Measurements from ENCODE around the gene CRYBG1.
"Not testable (repeated sequence)": the region's sequence is repeated elsewhere in the genome, so short reads cannot be mapped to it uniquely, and the experiment has no call there.

The CRYBG1 gene

DNA sequence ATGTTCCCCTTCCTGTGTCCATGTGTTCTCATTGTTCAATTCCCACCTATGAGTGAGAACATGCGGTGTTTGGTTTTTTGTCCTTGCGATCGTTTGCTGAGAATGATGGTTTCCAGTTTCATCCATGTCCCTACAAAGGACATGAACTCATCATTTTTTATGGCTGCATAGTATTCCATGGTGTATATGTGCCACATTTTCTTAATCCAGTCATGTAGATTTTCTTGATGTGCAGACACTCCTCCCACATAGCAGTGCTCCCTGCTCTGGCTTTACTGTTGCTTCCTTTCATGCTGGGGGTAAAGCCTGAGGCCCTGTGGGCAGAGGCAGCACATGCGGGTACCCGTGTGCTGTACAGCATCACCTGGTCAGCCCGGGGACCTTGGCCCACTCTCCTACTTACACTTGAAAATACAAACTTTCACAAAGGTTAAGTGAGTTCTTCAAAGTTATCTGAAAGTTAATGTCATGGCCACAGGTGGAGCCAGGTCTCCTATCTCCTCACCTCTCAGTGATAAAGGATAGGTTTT is 188.5 kb downstream of the CRYBG1 start:
- DNase-seq (ENCODE audit: low read depth) = not testable (repeated sequence)

DNA sequence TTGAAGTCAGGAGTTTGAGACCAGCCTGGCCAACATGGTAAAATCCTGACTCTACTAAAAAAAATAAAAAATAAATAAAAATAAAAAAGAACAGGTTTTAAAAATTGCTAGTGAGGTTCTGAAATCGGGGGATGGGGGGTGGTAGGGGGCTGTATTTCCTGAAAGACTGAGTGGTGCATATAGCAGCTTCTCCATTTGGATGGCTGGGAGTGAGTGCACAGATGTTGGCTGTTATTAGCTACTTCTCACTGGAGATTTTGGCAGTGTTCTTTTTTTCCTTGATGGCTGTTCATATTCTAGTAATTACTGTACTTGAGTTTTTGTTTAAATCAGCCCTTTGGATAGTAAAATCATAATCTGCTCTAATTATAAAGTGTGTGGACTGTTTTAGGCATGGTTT is 189.0 kb downstream of the CRYBG1 start:
- no peak for DNase-seq (ENCODE audit: low read depth)

DNA sequence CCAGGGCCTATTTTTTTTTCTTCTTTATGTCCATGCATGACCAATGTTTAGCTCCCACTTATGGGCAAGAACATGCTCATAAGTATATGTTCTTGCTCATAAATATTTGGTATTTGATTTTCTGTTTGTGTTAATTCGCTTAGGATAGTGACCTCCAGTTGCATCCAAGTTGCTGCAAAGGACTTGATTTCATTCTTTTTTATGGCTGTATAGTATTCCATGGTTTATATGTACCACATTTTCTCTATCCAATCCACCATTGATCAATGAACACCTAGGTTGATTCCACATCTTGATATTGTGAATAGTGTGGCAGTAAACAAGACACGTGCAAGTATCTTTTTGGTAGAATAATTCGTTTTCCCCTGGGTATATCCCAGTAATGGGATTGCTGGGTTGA is 190.6 kb downstream of the CRYBG1 start:
- no peak for DNase-seq (ENCODE audit: low read depth)

DNA sequence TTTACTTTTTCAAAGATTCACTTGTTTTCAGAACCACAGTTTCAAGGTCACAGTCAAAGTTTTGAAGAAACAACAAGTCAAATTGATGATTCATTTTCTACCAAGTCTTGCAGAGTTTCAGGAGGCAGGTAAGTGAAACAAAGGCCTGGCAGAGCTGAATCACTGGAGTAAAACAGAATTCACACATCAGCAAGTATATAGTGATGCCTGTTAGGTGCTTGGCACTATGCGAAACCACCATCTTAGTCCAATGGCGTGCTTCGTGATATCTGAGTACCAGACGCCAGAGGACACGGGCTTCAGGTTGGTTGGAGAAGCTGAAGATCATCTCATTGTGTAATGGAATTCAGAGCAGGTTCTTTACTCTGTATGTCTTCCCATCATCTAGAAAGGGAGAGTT is 192.9 kb downstream of the CRYBG1 start:
- no peak for DNase-seq (ENCODE audit: low read depth)

DNA sequence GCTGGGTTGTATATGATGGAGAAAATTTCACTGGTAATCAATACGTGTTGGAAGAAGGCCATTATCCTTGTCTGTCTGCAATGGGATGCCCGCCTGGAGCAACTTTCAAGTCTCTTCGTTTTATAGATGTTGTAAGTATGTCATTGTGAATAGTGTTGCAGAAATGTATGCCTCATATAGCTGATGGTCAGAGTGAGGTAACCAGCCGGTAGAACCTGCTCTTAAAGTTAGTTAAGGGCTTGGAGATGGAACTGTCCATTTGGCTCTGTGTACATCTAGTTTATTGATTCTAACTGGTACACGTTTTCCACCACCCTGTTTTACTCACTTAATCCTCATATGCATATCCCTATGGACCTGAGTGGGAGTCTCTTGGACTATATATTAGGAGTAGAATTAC is 195.2 kb downstream of the CRYBG1 start:
- no peak for DNase-seq (ENCODE audit: low read depth)

DNA sequence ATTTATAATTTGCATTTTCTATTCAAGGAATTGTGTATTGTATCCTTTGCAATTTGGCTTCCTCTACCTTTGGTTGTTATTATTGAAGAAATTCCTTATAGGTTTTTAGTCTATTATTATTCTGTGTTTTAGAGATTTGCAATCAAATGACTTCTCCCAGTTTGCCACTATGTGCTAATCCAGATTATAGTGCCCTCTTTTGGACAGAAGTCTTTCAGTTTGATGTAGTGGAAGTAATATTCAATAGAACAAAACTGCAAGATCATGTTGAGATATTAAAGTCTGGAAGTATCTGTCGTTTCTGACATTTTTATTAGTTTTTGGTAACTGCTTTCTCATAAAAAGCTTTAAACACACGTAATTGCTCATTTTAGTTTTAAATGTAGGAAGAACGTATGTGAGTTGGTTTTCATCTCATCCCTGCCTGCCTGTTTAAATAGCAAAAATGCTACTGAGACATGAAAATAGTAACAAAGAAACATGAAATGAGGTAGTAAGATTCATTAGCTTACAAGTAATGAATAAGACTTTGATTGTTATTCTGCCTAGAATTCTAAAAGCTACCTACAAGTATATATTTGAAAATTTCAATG is 195.9 kb downstream of the CRYBG1 start:
- no peak for DNase-seq (ENCODE audit: low read depth)

DNA sequence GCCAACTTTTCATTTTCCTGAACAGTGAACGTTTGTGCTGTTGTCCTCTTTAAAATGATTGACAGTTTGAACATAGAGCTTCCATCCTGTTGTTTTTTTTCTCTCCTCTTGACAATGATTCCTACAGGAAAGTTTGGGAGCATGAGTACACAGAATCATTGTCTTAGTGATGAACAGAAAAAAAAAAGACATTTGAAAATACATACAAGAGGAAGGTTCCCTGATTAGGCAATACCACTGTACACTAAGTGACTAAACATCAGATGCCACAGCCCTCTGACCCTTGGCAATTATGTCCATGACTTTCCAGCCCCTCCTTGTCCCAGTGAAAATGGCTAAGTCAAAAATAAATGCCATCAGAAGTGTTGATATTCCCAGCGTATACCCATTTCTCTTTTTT is 197.3 kb downstream of the CRYBG1 start:
- DNase-seq (ENCODE audit: low read depth) = no peak

DNA sequence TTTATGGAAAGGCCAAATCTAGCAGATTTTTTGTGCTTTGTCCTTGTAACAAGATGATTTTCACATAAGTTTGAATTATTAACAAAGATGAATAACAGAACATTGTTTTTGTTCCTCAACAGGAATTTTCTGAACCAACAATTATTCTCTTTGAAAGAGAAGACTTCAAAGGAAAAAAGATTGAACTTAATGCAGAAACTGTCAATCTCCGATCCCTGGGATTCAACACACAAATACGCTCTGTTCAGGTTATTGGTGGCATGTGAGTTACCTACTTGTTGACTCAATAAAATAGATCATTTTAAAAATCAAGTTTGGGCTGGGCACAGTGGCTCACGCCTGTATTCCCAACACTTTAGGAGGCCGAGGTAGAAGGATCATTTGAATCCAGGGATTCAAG is 197.8 kb downstream of the CRYBG1 start:
- DNase-seq (ENCODE audit: low read depth) = no peak

DNA sequence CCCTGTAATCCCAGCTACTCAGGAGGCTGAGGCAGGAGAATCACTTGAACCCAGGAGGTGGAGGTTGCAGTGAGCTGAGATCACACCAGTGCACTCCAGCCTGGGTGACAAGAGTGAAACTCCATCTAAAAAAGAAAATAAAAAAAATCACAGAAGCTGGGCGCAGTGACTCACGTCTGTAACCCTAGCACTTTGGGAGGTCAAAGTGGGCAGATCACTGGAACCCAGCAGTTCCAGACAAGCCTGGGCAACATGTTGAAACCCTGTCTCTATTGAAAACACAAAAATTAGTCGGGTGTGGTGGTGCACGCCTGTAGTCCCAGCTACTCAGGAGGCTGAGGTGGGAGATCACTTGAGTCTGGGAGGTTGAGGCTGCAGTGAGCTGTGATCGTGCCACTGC is 199.1 kb downstream of the CRYBG1 start:
- not testable (repeated sequence) for DNase-seq (ENCODE audit: low read depth)

DNA sequence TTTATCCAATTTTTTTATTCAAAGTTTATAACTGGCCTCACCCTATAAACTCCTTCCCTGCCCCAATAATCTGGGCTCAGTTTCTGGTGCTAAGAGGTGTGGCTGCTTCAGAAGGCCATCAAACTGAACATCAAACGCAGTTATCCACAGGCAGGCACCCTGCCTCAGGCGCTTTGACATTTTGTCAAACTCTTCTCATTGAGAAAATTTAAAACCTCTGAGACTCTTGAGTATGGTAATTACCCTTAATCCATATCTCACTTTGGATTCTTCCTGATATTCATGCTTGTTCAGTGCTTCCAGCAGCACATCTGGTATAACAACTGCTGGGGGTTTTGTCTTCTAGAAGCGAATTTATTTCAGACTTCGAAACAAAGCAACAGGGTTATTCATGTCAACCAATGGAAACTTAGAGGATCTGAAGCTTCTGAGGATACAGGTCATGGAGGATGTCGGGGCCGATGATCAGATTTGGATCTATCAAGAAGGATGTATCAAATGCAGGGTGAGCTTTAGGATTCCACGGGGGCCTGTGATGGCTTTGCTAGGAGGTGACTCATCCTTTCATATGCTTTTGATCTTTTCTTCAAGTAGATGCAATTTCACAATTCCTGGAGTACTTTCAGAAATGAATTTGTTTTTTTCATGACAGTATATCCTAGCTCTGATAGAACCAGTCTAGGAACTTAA is 200.6 kb downstream of the CRYBG1 start:
- DNase-seq (ENCODE audit: low read depth) = no peak

DNA sequence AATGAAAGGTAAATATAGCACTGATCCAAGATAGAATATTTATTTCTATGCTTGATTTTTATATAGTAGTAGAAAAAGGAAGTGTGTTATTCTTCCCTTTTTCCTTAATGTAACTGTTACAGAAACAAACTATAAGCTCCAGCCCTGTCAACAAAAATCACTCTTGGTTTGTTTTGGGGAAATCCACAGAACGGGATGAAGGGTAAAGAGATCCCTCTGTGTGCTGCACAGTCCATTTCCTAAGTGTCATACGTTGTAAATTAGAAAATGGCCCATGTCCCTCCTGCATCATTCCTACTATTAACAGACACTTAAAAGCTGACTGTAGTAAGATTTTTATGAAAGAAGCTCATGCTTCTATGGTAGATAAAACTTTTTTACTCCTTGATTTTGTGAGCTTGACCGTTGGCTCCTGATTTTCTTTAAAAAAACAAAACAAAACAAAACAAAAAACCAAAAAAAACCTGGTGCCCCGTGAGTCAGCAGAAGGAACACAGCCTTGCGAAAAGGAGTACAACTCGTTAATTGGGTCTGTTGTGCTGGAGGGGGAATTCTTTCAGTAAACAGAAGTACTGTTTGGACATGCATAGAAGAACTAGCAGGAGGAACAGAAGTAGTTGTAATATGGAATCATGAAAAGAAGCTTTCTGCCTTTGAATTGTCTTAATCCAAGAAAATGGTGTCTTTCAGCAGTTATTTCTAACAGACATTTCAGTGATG is 201.3 kb downstream of the CRYBG1 start:
- no peak for DNase-seq (ENCODE audit: low read depth)

DNA sequence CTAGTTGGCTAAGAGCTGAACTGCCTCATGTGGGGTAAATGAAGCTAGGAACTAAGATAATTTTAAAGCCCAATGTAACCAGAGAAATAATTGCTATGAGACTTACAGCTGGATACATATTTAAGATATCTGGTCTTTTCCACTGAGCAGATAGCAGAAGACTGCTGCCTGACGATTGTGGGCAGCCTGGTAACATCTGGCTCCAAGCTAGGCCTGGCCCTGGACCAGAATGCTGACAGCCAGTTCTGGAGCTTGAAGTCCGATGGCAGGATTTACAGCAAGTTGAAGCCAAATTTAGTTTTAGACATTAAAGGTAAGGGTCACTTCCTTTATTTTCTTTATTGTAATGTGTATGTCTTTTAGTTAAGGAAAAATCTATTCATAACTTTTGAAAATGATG is 203.1 kb downstream of the CRYBG1 start:
- DNase-seq (ENCODE audit: low read depth) = no peak

DNA sequence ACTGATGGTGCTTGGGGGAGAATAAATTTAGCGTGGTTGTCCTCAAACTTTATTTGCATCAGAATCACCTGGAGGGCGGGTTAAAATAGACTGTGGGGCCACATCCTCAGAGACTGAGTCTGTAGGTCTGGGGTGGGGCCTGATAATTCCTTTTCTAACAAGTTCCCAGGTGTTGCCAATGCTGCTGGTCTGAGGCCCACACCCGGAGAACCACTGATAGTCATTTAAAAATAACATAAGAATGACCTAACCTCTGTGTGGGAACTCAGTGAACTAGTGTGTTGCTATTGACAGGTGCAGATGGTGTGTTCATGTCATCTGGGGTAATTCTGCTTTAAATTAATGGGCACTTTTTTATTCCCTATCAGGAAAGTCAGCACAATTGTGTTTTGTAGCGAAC is 204.0 kb downstream of the CRYBG1 start:
- no peak for DNase-seq (ENCODE audit: low read depth)

DNA sequence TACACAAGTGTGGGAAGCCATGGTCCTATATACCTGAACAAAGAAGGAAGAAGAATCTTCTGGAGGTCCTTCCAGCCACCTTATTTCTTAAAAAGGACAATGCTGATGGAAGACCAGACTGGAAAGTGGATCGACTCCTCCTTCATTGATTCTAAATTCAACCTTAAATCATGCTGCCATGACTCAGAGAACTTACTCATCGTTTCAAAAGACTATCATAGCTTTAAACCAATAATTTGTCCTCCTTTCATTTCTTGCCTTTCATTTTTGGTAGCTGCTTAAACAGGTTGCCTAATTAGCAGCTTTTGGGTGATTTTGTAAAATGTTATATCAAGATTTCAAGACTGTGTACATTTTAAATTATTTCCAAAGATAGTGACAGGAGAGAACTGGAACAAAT is 208.0 kb downstream of the CRYBG1 start:
- DNase-seq (ENCODE audit: low read depth) = no peak

DNA sequence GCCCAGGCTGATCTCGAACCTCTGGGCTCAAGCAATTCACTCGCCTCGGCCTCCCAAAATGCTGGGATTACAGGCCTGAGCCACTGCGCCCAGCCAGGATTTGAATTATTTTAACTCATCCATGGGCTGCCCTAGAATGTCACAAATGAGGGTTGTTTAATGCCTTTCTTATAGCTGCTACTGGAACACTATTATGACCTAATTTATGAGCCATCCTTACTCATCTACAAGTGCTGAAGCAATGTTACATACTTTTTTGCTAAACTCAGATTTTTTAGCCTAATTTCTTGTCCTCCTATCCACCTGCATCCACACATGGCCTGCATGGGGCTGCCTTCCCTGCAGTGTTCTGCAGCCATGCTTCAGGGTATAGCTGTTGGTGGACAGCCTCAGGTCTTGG is 208.9 kb downstream of the CRYBG1 start:
- DNase-seq (ENCODE audit: low read depth) = no peak

DNA sequence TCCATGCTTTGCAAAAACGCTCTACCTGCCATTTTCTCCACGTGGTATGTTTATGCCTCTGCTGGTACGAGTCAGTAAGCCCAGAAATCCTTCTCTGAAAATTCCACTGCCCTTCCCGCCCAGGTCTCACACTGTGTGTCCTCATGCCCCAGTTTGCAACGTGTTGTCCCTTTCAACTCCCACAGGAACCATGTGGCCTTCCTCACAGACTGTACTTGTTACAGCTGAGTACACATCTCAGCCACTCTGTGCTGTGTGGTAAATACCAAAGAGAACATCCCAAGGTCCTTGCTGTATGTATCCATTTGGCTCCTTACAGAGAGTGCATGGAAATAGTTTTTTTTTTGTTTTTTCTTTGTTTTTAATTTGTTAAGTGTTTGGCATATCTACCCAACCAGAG is 211.9 kb downstream of the CRYBG1 start:
- no peak for DNase-seq (ENCODE audit: low read depth)

DNA sequence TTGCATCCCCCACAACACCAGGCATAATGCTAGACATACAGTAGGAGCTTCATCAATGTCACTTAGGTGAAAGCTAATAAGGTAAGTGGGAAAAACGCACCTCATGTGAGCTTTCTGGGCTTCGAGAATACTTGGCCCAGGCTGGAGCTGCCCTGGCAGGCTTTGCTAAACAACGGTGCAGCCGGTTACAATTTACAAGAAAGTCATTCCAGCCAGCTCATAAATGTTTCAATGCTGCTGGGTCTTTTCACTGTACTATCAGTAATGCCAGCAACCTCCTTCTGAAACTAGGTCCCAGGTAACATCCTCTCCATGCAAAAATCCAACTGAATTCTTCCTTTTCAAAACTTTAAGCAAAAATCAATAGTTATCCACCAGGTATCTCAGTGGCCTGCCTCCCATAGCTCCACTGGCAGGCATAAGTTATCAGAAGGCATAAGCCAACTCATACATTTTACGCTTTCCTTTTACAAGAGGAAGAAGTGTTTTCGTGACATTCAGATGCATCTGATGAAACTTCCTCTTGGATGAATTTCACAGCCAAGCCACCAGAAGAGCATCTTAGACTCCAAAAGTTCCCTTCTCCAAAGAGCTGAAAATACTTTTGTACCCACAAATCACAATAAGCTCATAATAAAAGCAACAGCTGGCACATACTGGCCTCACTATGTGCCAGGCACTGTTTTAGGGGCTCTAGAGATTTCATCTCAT is 212.5 kb downstream of the CRYBG1 start:
- DNase-seq (ENCODE audit: low read depth) = no peak

DNA sequence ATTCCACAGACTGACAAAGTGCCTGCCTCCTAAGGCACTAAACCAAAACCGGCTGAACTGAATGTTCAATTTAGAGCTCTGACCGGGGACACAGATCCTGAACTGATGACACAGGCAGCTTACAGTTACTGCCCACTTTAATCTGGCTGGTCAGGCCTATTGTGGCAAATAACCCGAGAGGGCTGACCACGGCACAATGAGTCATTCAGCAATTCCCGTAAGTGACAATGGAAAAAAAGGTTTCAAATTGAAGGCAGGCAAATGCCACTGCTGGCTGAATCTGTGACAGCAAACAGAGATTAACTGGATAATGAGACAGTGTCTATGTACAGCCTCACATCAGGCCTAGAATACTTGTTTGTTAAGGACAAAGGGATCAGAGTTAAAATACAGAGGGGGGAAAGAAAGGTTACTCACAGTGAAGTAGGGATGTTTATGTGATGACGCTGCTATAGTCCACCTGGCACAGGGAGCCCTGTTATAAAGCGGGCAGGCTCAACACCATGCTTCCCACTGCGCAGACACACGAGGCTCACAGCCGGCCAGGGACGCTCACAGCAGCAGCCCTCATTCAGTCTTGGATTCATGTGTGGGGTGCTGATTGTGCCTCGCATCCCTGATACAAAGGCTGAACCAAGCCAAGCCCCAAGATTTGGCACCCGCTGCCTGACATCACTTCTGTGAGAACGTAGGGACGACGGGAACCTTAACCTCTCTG is 214.4 kb downstream of the CRYBG1 start:
- DNase-seq (ENCODE audit: low read depth) = no peak

DNA sequence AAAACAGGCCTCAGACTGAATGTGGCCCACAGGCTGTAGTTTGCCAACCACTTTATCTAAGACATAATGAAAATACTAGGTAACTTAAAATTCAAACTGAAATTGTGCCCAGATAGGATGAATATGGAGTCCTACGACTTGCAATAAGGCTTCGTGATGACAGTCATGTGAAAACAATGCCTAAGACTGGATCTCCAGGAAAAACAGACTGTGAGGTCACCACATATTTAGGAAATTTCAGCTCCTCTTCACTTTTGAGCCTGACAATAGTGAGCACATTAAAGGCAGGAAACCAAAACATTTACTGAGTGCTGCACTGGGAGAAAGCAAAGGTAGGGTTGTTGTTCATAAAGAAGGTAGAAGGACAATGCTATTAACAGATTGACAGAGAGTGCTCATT is 218.8 kb downstream of the CRYBG1 start:
- no peak for DNase-seq (ENCODE audit: low read depth)

DNA sequence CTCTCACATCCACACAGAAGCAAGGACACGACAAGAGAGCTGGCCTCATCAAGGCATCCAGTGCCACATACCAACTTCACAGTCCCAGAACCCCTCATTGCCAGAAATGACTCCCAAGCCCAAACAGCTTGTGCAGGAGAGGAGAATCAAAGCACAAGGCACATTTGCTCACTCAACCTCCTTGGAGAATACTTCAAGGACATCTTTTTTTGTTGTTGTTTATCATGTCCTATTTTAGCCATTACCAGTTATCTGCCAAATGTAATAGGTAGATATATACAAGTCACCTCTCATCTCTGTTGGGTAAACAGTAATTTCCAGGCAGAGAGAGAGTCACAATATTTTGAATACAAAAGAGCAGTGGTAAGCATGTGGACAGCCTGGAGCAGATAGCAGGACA is 221.0 kb downstream of the CRYBG1 start:
- DNase-seq (ENCODE audit: low read depth) = no peak

DNA sequence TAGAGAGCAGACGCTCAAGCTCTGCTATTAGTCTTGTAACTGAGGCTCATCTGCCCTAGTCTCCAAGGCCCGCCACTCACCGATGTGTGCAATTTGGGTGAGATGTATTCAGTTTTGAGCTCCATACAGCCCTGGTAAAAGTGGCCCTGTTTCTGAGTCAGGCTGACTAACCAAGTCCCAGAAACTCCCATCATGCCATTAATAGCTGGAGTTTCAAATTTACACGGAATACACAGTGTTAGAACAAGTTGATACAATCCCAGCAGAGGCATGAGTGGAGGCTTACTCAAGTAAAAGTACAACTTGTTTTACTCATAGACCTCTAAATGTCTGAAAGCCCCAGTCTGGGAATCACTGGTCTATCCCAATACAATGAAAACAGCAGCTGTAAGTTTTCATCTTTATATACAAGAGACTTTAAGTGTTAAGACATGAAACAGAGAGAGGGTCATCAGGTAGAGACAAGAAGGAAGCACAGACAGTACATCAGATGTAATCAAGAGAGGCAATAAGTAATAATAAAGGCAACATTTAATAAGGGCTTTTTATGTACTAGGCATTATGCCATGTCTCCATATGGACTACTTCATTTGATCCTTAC is 226.4 kb downstream of the CRYBG1 start:
- DNase-seq (ENCODE audit: low read depth) = no peak

DNA sequence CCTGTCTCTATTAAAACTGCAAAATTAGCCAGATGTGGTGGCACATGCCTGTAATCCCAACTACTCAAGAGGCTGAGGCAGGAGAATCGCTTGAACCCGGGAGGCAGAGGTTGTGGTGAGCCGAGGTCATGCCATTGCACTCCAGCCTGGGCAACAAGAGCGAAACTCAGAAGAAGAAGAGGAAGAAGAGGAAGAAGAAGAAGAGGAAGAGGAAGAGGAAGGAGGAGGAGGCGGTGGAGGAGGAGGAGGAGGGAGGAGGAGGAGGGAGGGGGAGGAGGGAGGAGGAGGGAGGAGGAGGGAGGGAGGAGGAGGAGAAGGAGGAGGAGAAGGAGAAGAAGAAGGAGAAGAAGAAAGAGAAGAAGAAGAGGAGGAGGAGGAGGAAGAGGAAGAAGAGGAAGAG is 228.4 kb downstream of the CRYBG1 start:
- DNase-seq (ENCODE audit: low read depth) = not testable (repeated sequence)

Measured in stimulated activated CD8-positive, alpha-beta memory T cell treated with anti-CD3 and anti-CD28 coated beads, Interleukin-15, amount 100 ng/mL, for 24 hours (primary cell).